T47D (cell line): ENCODE measurements around the gene TP53BP2.
"Not testable (repeated sequence)": the region's sequence is repeated elsewhere in the genome, so short reads cannot be mapped to it uniquely, and the experiment has no call there.

Experiments
- DNase-seq, 2 experiments: peaks; one replicate each; pipeline versions ENCODE4 v3.0.0 to v3.0.0-alpha.2; 2011 to 2012; ENCODE audit warnings: low read depth in 1 of 2, low spot score in 1 of 2
- JUND ChIP-seq: IDR thresholded peaks from 2 replicates; pipeline ENCODE4 v1.6.1; 2012; ENCODE audit warnings: low read depth
- in situ Hi-C: cut with HindIII; loops from 2 replicates; pipeline ENCODE4 v1.10.0; 2016; ENCODE audit warnings: low sequenced_read_pairs, low pct_unique_long_range_greater_than_20kb

TP53BP2 gene

GRCh38 chr1:223748405-223748772, 97.4 kb downstream of the TP53BP2 start:
- in situ Hi-C loops, result no loop called here
- TF ChIP-seq JUND, result no peak
- DNase-seq, result no peak

DNA sequence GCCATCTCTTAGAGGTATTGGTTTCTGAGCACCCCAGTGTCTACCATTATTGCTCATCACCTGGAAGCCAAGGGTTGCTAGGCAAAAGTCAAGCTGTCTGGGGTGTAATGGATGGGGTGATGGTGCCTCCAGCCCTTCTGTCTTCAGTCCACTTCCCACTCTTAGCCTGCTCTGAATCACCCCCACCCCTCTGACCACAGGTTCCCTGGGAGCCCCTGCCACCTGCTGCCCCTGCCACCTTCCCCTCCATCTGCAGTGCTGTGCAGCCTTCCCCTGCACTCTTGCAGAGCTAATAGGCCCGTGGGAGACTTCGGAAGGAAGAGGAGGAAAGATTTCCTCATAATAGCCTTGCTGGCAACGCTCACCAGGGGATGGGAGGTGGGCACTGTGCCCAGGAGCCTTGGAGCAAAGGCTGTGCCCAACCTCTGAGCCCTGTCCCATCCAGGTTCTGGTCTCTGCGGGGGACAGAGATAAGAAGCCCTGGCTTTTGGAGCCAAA, 97.9 kb downstream of the TP53BP2 start:
- TF ChIP-seq JUND, result no peak
- DNase-seq, result no peak
- in situ Hi-C loops, result no loop called here

GRCh38 chr1:223745731-223746130, 100.0 kb downstream of the TP53BP2 start:
- no peak for DNase-seq
- in situ Hi-C loops, result no loop called here
- no peak for TF ChIP-seq JUND

- in situ Hi-C loops, result no loop called here
- TF ChIP-seq JUND, result no peak
- no peak for DNase-seq
Measured at GRCh38 chr1:223742856-223743517, 102.8 kb downstream of the TP53BP2 start.

- DNase-seq, result no peak
- no peak for TF ChIP-seq JUND
- in situ Hi-C loops, result no loop called here
Measured at GRCh38 chr1:223741861-223742260, 103.9 kb downstream of the TP53BP2 start.

- in situ Hi-C loops, DNase-seq: not testable (repeated sequence)
Measured at GRCh38 chr1:223740038-223740736, 105.6 kb downstream of the TP53BP2 start.

DNA sequence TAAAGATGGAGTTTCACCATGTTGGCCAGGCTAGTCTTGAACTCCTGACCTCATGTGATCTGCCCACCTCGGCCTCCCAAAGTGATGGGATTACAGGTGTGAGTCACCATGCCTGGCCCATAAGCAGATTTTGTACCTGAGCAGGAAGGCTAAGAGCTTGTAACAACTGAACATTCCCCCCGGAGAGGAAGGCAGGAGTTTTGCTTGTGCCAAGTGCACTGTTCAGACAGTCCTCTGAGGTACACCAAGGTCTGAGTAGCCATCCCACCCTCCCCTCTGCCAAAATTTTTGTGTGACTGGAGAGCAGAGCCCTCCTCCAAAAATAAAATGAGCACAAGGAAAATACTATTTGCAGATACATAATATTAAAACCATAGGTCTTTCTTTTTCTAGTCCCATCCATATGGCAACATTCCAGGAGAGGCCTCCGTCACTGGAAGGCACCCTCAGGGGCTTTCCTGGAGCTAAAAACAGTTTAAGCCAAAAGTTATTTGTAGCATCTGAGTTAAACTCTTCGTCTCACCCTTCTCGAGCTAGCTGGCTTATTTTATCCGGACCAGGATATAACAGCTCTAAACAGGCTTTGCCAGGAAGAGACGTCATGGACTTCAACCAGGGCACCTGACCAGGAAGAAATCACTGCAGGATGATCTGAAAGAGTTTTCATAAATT, 106.2 kb downstream of the TP53BP2 start:
- in situ Hi-C loops, result no loop called here
- DNase-seq, result no peak
- no peak for TF ChIP-seq JUND

- in situ Hi-C loops, result no loop called here
- no peak for DNase-seq
- no peak for TF ChIP-seq JUND
Measured at GRCh38 chr1:223738465-223739365, 107.0 kb downstream of the TP53BP2 start.

GRCh38 chr1:223737342-223737741, 108.4 kb downstream of the TP53BP2 start:
- in situ Hi-C loops, result no loop called here
- DNase-seq, result no peak
- no peak for TF ChIP-seq JUND

DNA sequence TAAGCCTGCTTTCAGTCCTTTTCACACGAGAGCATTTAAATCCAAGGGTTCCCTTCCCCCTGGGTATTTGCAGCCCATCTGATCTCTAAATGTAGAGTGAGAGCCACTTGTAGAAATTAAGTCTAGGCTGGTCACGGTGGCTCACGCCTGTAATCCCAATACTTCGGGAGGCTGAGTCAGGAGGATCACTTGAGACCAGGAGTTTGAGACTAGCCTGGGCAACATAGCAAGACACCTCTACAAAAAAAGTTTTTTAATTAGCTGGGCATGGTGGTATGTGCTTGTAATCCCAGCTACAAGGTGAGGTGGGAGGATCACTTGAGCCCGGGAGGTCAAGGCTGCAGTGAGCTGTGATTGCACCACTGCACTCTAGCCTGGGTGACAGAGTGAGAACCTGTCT, 109.1 kb downstream of the TP53BP2 start:
- in situ Hi-C loops, DNase-seq: not testable (repeated sequence)

GRCh38 chr1:223733898-223734852, 111.6 kb downstream of the TP53BP2 start:
- no peak for DNase-seq
- TF ChIP-seq JUND, result no peak
- in situ Hi-C loops, result no loop called here
